Suprapubic skin (tissue), 4 donors: ENCODE measurements around the gene SLC38A9.
"Not testable (repeated sequence)": the region's sequence is repeated elsewhere in the genome, so short reads cannot be mapped to it uniquely, and the experiment has no call there.

ENCODE experiments used
- EP300 ChIP-seq: sonication (generic); formaldehyde crosslinking; IDR thresholded peaks from one replicate; pipeline ENCODE4 v1.6.1; 2017; ENCODE audit warnings: antibody characterized with exemption
- POLR2A ChIP-seq, 2 donors: fragments of 450-650 bp; IDR thresholded peaks; one replicate each; pipeline ENCODE4 v1.6.1; 2017; ENCODE audit warnings: antibody characterized with exemption in 2 of 2, mild to moderate bottlenecking in 2 of 2, moderate library complexity in 2 of 2
- POLR2AphosphoS5 ChIP-seq, 3 donors: sonication (generic); formaldehyde crosslinking; IDR thresholded peaks; one replicate each; pipeline ENCODE4 v1.6.1; 2017; ENCODE audit warnings: antibody characterized with exemption in 3 of 3
- TF ChIP-seq, protein P1 (sequence below), 2 donors: fragments of 200-600 bp in 1 of 2; fragments of 450-650 bp in 1 of 2; sonication (generic) in 1 of 2; IDR thresholded peaks; one replicate each; pipeline ENCODE4 v1.5.1; 2016 to 2019; ENCODE audit warnings: antibody characterized with exemption in 2 of 2, mild to moderate bottlenecking in 1 of 2, moderate library complexity in 1 of 2

DNA sequence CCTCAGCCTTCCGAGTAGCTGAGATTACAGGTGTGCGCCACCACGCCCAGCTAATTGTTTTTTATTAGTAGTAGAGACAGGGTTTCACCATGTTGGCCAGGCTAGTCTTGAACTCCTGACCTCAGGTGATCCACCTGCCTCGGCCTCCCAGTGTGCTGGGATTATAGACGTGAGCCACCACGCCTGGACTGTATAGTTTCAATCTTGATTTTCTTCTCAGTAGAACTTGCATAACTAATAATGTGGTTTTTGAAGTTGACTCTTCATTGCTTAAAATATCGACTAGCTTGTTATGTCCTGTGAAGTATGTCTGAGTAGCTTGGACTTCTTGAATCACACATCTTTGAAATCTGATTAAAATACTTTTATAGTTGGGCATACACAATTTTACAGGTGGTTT, 49.6 kb upstream of the SLC38A9 start:
- TF ChIP-seq POLR2A (IDR thresholded peaks at IDR 0.05); EP300; POLR2AphosphoS5 (IDR thresholded peaks at IDR 0.05): not testable (repeated sequence)
- TF ChIP-seq, protein P1, sequence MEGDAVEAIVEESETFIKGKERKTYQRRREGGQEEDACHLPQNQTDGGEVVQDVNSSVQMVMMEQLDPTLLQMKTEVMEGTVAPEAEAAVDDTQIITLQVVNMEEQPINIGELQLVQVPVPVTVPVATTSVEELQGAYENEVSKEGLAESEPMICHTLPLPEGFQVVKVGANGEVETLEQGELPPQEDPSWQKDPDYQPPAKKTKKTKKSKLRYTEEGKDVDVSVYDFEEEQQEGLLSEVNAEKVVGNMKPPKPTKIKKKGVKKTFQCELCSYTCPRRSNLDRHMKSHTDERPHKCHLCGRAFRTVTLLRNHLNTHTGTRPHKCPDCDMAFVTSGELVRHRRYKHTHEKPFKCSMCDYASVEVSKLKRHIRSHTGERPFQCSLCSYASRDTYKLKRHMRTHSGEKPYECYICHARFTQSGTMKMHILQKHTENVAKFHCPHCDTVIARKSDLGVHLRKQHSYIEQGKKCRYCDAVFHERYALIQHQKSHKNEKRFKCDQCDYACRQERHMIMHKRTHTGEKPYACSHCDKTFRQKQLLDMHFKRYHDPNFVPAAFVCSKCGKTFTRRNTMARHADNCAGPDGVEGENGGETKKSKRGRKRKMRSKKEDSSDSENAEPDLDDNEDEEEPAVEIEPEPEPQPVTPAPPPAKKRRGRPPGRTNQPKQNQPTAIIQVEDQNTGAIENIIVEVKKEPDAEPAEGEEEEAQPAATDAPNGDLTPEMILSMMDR (IDR thresholded peaks at IDR 0.05) = not testable (repeated sequence)
